ENCODE data around the gene LMX1A. TPM values are rescaled to one million over a fixed set of nuclear protein-coding genes. Genes with fewer than 3 reads are reported as not detected.

The LMX1A gene
- total RNA-seq, 1 experiment from 2014 or later: not detected

DNA sequence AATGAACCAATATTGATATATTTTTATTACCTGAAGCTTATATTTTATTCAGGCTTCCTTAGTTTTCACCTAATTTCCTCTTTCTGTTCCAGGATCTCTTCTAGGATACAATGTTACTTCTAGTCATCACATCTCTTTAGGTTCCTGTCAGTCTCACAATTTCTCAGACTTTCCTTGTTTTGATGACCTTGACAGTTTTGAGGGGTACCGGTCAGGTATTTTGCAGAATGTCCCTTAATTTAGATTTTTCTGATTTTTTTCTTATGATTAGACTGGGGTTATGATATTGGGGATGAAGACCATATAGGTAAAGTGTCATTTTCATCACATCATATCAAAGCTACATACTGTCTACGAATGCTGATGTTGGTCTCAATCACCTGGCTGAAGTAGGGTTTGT, 167.5 kb downstream of the LMX1A start:
- no peak for DNase-seq (ENCODE audit: low spot score)
- in situ Hi-C loops (cut with HindIII; ENCODE audit: low sequenced_read_pairs): no loop called here

DNA sequence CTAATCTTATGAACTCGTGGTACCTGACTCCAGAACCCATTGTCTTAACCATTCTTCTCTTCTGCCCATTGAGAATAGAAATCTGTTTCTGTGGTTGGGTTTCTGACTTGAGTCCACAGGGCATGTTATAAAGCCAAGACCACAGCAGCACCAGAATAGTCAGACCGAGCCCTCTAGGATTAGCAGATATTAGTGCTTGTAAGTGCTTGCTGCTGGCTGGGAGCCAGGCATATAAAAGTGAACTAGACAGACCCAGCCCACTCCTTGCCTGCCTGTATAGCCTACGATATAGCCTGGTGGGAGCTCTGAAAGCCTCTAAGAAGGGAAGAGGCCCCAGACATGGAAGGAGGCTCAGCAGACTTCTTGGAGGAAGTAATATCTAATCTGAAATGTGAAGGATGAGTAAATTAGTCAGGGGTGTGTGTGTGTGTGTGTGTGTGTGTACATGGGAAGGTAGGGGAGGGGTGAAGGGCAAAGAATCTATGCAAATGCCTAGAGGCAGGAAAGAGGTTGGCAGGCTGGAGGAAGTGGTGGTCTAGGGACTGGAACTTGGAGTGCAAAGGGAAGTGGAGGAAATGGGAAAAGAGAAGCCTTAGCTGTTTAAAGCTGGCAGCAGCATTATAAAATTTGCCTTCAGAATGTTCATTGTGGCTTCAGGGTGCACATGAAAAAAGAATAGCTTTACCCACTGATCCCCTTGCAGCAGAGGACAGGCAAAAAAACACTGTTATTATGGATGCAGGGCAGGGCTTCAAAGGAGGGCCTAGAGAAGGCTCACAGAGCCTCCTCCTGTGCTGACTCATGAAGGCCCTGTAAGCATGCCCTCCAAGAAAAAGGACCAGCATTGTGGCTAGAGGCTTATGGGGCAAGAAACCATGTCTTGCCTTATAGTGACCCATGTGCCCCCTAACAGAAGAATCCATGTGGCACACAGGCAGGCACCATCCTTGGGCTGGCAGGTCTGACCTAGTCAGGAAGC, 169.2 kb downstream of the LMX1A start:
- in situ Hi-C loops (cut with HindIII; ENCODE audit: low sequenced_read_pairs): no loop called here
- no peak for DNase-seq (ENCODE audit: low spot score)

DNA sequence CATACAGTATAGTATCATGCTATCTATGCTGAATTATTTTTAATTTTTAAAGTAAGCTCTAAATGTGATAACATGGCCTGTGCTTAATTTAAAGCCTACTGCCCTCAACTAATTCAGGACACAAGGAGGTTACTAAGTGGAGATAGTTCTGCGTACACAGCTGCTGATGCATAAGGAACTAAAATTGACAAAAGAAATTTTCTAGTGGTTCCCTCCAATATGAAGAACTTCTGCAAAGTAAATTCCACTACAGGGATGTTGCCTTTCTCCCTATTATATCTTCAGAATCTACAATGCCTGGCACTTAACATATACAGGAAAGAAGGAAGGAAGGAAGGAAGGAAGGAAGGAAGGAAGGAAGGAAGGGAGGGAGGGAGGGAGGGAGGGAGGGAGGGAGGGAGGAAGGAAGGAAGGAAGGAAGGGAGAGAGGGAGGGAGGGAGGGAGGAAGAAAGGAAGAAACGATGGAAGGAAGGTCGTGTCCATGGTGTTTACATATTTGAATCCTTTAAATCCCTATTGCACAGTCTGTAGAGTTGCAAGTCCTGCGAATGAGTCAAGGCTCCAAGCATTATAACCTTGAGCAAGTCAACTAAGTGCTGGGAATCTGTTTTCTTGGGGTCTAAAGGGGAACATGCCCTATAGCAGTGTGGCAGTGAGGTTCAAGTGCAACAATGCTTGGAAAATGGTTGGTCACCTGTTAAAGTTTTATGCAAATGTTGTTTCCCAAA, 171.2 kb downstream of the LMX1A start:
- DNase-seq (ENCODE audit: low spot score): no peak
- in situ Hi-C loops (cut with HindIII; ENCODE audit: low sequenced_read_pairs): no loop called here

DNA sequence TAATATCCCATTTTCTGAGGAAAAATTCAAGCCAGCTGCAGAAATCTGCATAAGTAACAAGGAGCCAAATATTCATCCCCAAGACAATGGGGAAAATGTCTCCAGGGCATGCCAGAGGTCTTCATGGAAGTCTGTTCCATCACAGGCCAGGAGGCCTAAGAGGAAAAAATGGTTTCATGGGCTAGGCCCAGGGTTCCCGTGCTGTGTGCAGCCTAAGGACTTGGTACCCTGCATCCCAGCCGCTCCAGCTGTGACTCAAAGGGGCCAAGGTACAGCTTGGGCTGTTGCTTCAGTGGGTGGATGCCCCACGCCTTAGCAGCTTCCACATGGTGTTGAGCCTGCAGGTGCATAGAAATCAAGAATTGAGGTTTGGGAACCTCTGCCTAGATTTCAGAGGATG, 173.5 kb downstream of the LMX1A start:
- in situ Hi-C loops (cut with HindIII; ENCODE audit: low sequenced_read_pairs): no loop called here
- DNase-seq (ENCODE audit: low spot score): no peak

DNA sequence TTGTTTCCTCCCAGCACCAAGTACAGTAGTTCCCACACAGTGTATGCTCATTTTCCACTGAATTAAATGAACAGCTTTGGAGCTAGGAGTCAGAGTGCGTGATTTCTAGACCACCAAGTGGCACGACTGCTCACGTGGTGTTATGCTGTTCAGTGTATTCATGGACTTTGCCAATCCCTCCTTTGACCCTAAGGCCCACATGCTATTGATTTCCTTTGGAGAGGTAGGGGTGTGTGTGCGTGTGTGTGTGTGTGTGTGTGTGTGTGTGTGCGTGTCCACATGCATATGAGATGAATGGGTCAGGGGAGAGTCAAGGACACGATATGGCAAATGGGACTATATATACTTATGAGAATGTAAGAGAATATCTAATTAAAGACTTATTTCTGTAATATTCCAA, 177.2 kb downstream of the LMX1A start:
- in situ Hi-C loops (cut with HindIII; ENCODE audit: low sequenced_read_pairs): no loop called here

DNA sequence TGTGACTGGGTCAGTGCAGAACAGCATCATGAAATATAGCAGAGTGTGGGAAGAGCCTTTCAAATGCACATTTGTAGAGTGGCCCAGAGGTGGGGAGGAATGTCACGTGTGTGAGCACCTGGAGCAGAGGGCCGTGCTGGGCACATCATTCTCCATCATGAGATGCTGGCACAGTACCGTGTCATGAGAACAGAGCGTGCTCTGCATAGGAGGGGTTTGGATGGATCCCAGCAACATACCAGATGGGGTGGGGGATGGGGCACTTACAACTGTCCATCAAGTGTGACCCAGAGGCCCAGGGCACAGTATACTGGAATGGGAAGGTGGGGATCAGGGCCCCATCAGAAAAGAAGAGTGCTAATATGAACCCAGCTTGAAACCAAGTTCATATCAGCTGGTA, 182.0 kb downstream of the LMX1A start:
- in situ Hi-C loops (cut with HindIII; ENCODE audit: low sequenced_read_pairs): no loop called here
- no peak for DNase-seq (ENCODE audit: low spot score)

More for the DNA sequence above, 177.2 kb downstream of the LMX1A start:
- DNase-seq (ENCODE audit: low spot score): no peak

DNA sequence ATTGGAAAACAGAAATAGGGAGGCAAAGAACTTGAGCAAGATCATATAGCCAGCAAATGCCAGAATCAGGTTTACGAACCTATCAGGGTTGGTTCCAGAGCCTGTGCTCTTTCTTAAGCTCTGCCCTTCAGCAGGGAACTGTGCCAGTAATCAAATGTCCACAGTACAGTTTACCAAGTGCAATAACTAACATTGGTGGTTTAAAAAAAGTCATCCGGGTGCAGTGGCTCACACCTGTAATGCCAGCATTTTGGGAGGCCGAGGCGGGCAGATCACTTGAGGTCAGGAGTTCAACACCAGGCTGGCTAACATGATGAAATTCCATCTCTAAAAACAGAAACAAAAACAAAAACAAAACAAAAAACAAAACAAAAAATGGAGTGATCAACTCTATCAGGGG, 182.7 kb downstream of the LMX1A start:
- no peak for DNase-seq (ENCODE audit: low spot score)
- in situ Hi-C loops (cut with HindIII; ENCODE audit: low sequenced_read_pairs): no loop called here

DNA sequence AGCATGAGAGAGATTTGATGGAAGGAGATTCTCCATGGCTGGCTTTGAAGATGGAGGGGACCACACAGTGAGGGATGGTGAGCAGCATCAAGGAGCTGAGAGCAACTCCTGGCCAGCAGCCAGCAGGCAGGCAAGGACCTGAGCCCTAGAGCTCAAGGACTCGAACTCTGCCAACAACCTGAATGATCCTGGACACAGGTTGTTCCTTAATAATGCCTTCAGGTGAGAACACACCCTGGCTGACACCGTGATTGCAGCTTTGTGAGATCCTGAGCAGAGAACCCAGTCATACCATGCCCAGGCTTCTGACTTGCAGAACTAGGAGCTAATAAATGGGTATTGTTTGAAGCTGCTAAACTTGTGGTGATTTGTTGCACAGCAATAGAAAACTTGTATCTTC, 183.1 kb downstream of the LMX1A start:
- in situ Hi-C loops (cut with HindIII; ENCODE audit: low sequenced_read_pairs): no loop called here
- no peak for DNase-seq (ENCODE audit: low spot score)

DNA sequence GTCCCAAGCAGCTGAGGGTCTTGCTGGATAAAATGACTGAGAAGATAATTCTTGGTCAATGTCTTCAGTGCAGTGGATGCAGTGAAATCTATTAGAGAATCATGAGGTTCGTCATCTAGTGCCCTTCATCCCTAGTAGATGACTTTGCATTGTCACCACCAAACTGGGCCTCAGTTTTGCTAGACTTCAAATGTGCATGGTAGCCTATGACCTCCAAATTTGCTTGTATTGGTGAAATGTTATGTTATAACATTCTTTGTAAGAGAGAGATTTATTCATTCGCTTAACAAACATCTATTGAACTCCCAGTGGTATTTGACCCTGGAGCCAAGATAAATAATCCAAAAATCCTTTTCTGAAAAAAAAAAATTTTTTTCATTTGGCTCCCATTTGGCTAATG, 183.8 kb downstream of the LMX1A start:
- in situ Hi-C loops (cut with HindIII; ENCODE audit: low sequenced_read_pairs): no loop called here
- no peak for DNase-seq (ENCODE audit: low spot score)

DNA sequence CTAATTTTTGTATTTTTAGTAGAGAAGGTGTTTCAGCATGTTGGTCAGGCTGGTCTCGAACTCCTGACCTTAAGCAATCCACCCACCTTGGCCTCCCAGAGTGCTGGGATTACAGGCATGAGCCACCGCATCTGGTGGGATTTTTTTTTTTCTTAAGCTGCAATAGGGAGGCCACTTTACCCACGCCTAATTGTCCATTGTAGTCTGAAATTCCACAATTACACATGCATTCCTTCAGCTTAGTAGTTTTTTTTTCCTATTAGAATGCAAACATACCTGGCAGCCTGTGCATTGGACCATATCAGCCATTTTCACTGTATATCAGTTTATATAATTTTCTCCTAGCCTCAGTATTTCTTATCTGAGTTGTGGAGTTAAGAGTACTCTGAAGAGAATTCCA, 186.8 kb downstream of the LMX1A start:
- DNase-seq (ENCODE audit: low spot score): no peak
- in situ Hi-C loops (cut with HindIII; ENCODE audit: low sequenced_read_pairs): no loop called here

DNA sequence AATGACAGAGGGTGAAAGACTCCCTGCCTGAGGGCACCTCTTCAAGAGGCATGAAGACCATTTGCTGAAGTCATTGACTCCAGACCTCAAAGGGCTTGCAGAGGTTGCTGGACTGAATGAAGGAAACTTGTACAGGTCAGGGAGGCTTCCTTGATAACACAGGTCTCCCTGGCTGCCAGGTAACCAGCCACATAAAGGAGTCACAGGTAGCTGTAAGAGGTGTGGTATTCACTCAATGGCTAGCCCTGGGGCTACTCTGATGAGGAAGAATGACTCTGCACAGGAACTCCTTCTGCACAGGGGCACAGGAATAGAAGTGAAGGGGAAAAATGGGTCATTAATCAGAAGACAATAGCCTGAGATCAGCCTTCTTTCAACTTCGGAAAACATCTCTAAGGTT, 187.5 kb downstream of the LMX1A start:
- in situ Hi-C loops (cut with HindIII; ENCODE audit: low sequenced_read_pairs): no loop called here
- no peak for DNase-seq (ENCODE audit: low spot score)

DNA sequence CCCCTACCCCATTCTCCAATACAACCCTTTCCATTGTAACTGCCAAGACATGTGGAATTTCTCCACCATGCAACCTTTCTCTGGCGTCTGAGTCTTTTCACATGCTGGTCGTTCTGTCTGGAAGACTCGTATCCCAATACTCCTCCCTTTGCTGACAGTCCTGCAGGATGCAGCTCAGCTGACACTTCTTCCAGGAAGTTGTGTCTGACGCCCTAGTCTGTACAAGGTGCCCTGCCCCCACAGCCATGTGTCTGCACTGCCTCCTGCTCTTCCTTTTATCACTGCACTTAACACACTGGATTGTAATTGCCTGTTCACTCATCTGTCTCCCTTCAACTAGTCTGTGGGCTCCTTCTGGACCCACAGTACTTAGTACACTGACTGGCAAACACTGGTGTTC, 188.0 kb downstream of the LMX1A start:
- no peak for DNase-seq (ENCODE audit: low spot score)
- in situ Hi-C loops (cut with HindIII; ENCODE audit: low sequenced_read_pairs): no loop called here

DNA sequence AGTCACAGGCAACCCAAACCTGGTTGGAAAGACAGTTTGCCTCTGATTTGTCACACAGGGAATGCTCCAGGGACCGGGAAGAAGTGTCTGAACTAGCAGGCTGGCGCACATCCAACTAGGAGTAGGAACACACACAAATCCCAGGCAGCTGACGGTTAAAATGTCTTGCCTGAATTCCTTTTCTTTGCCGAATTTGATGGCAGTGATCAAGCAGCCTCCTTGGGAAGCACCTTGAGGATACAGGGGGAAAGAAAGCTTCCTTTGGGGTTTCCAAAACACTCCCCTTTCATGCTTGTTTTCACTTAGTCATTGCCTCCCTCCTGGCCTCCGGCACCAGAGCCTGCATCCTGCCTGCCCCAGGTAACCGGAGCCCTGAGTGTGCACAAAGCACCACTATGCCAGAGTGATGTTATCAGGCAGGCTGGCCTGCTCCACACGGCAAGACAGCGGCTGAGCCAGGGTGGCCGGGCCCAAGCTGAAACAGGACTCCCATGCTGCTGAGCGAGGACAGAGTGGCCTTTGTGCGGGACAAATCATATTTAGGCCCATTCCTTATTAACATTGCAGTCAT, 193.8 kb downstream of the LMX1A start:
- in situ Hi-C loops (cut with HindIII; ENCODE audit: low sequenced_read_pairs): no loop called here
- DNase-seq (ENCODE audit: low spot score): no peak

DNA sequence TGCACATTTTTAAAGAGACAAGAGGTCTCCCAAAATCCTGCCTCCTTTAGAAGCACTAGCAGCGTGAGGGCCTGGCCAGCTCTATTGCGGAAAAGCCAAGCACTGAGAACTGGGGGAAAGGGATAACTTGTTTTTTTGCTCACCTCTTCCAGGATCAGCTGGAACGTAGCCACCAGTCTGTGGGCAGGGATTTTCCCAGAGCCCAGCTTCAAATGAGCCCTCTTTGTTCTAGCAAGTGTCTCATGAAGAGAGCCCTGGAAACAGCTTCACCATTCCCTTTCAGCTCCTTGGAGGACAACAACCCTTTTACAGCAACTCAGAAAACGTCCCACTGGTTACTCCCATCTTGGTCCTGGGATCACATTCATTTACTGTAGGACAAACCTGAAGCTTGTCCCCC, 195.4 kb downstream of the LMX1A start:
- no peak for DNase-seq (ENCODE audit: low spot score)
- in situ Hi-C loops (cut with HindIII; ENCODE audit: low sequenced_read_pairs): no loop called here

DNA sequence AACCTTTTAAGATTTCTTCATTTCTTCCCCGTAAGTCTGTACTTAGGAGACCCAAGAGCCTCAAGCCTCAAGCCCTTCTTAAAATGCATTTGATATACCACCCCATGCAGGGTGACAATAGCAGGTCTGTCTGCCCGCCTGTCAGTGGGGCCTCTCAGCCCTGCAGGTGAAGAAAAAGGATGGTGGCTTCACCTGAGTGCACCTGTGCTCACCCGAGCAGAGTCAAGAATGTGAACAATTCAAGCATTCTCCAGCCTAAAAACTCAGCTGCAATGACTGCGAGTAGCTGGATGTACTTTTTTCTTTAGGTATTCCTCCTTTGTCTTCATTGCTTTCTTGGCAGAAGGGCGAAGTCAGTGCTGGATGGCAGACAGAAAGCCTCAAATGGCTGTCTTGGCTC, 203.3 kb downstream of the LMX1A start:
- in situ Hi-C loops (cut with HindIII; ENCODE audit: low sequenced_read_pairs): no loop called here
- DNase-seq (ENCODE audit: low spot score): no peak

DNA sequence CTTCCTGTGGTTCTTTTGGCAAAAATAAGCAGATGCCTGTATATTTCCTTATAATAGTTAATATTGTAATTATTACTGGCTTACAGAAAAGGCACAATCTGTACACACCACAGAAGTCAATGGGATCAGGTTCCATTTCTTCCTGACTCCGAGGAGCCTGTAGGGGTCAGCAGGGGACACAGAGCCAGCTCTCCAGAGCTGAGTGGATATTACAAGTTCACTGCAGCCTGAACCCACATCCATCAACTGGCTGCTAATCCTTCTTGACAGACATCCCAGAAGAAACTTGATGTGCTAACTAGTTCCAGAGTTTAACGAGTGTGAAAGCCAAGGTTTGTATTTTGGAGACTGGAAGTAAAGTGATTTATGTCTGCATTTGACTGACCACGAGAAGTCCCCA, 203.8 kb downstream of the LMX1A start:
- in situ Hi-C loops (cut with HindIII; ENCODE audit: low sequenced_read_pairs): no loop called here
- no peak for DNase-seq (ENCODE audit: low spot score)

DNA sequence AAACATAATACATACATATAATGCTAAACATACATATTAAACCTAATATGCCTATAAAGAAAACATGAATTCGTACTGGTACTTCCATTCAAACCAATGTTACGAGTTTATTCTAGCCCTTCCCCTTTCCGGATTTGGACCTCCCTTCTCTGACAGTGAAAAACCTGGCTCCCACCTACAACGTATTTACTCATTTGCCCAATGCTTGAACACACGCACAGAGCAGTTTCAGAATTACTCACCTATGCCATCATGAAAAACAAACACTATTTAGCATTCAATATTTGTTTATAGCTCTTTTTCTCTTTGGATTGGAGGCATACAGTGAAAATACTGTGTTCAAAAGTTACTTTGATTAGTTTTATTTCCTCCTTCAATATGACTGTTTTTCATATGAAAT, 204.4 kb downstream of the LMX1A start:
- DNase-seq (ENCODE audit: low spot score): no peak
- in situ Hi-C loops (cut with HindIII; ENCODE audit: low sequenced_read_pairs): no loop called here

Data from G401 (cell line).